ENCODE measurements around the gene JUNB.

JUNB gene

DNA sequence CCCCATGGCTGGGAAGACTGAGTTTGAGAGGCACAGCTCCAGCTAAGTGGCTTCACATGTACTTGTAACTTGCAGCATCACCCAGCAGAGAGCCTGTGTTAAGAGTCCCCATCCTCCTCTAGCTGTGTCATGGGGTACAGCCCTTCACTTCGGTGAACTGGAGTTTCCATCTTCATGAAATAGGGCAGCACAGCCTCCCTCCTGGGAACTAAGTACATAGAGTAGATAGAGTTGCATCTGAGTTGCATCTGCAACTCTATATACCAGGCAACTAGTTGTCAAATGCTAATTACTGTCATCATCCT is 9.1 kb downstream of the JUNB start:
- no peak overlapping the region for H4K8ac ChIP-seq (ENCODE audit: low read depth, low read length)
- H3K4me1 ChIP-seq (ENCODE audit: control insufficient read depth in 1 of 2, insufficient read depth in 2 of 2, low read length in 2 of 2) = peaks cover 4 to 9% of the 10 kb centered on the region in 2 experiments
- H3K79me1 ChIP-seq (ENCODE audit: low read length) = peaks cover 6% of the 10 kb centered on the region
- H4K12ac ChIP-seq (ENCODE audit: low read depth, low read length) = no peak overlapping the region
- no peaks in the 10 kb centered on the region for H3K27me3 ChIP-seq (ENCODE audit: insufficient read depth, low read length)
- no peaks in the 10 kb centered on the region for H3K9me3 ChIP-seq (ENCODE audit: insufficient read depth, low read depth, low read length)
- H2BK5ac ChIP-seq (ENCODE audit: low read depth, low read length, poor library complexity) = no peak overlapping the region
- peaks cover 6% of the 10 kb centered on the region for H3K79me2 ChIP-seq (ENCODE audit: control insufficient read depth, insufficient read depth, low read length, poor library complexity)
- H2BK120ac ChIP-seq (ENCODE audit: insufficient read depth, low read length, poor library complexity) = no peak overlapping the region
- H3K4me2 ChIP-seq (ENCODE audit: low read length) = peak overlapping the region; percentile 92
- H3K14ac ChIP-seq (ENCODE audit: low read length) = no peak overlapping the region
- no peak overlapping the region for H2AK5ac ChIP-seq (ENCODE audit: low read length)
- H3K27ac ChIP-seq (ENCODE audit: low read depth, low read length) = no peak overlapping the region
- H3K4ac ChIP-seq (ENCODE audit: low read depth, low read length) = no peak overlapping the region
- H2BK12ac ChIP-seq (ENCODE audit: low read length) = no peak overlapping the region
- no peak overlapping the region for H3K9ac ChIP-seq (ENCODE audit: low read length)
- no CpG with 5 or more reads among the region's 1 CpG for WGBS (ENCODE audit: extremely low coverage, insufficient coverage, insufficient read length)
- DNase-seq = no peak
- H4K91ac ChIP-seq (ENCODE audit: low read depth, low read length) = no peak overlapping the region
- no peak overlapping the region for H3K4me3 ChIP-seq (ENCODE audit: low read depth, low read length)
- H3K23ac ChIP-seq (ENCODE audit: low read length) = no peak overlapping the region
- H3K18ac ChIP-seq (ENCODE audit: low read length) = no peak overlapping the region
- H2AFZ ChIP-seq (ENCODE audit: insufficient read depth, low read length, poor library complexity) = no peak overlapping the region
- peaks cover 17% of the 10 kb centered on the region in 2 experiments for H3K36me3 ChIP-seq (ENCODE audit: control insufficient read depth in 1 of 2, insufficient read depth in 2 of 2, low read length in 2 of 2)

- Histone ChIP-seq H3K27ac (ENCODE audit: low read depth, low read length) (no peak overlapping the region), H4K8ac (ENCODE audit: low read depth, low read length) (peak overlapping the region; percentile 63), H3K14ac (ENCODE audit: low read length) (peak overlapping the region; percentile 25), H3K4me2 (ENCODE audit: low read length) (peak overlapping the region; percentile 92), H2AK5ac (ENCODE audit: low read length) (no peak overlapping the region), H3K36me3 (ENCODE audit: control insufficient read depth in 1 of 2, insufficient read depth in 2 of 2, low read length in 2 of 2) (peaks cover 17% of the 10 kb centered on the region in 2 experiments), H3K18ac (ENCODE audit: low read length) (peak overlapping the region; percentile 13), H3K4me3 (ENCODE audit: low read depth, low read length) (peak overlapping the region; percentile 94), H4K91ac (ENCODE audit: low read depth, low read length) (peak overlapping the region; percentile 54), H3K79me2 (ENCODE audit: control insufficient read depth, insufficient read depth, low read length, poor library complexity) (peaks cover 6% of the 10 kb centered on the region), H4K12ac (ENCODE audit: low read depth, low read length) (peak overlapping the region; percentile 3), H3K79me1 (ENCODE audit: low read length) (peaks cover 6% of the 10 kb centered on the region), H3K27me3 (ENCODE audit: insufficient read depth, low read length) (no peaks in the 10 kb centered on the region), H3K9ac (ENCODE audit: low read length) (peak overlapping the region; percentile 87), H2BK12ac (ENCODE audit: low read length) (no peak overlapping the region), H3K4me1 (ENCODE audit: control insufficient read depth in 1 of 2, insufficient read depth in 2 of 2, low read length in 2 of 2) (peaks cover 4 to 11% of the 10 kb centered on the region in 2 experiments), H3K9me3 (ENCODE audit: insufficient read depth, low read depth, low read length) (no peaks in the 10 kb centered on the region), H2AFZ (ENCODE audit: insufficient read depth, low read length, poor library complexity) (peak overlapping the region; percentile 19), H3K4ac (ENCODE audit: low read depth, low read length) (peak overlapping the region; percentile 20), H2BK5ac (ENCODE audit: low read depth, low read length, poor library complexity) (no peak overlapping the region), H3K23ac (ENCODE audit: low read length) (no peak overlapping the region), H2BK120ac (ENCODE audit: insufficient read depth, low read length, poor library complexity) (peak overlapping the region; percentile 0)
- WGBS (ENCODE audit: extremely low coverage, insufficient coverage, insufficient read length) = no CpG with 5 or more reads among the region's 38 CpGs
- peak in 1 of 2 donors; percentile 32 for DNase-seq
Measured at GRCh38 chr19:12800923-12801465, 9.7 kb downstream of the JUNB start.

DNA sequence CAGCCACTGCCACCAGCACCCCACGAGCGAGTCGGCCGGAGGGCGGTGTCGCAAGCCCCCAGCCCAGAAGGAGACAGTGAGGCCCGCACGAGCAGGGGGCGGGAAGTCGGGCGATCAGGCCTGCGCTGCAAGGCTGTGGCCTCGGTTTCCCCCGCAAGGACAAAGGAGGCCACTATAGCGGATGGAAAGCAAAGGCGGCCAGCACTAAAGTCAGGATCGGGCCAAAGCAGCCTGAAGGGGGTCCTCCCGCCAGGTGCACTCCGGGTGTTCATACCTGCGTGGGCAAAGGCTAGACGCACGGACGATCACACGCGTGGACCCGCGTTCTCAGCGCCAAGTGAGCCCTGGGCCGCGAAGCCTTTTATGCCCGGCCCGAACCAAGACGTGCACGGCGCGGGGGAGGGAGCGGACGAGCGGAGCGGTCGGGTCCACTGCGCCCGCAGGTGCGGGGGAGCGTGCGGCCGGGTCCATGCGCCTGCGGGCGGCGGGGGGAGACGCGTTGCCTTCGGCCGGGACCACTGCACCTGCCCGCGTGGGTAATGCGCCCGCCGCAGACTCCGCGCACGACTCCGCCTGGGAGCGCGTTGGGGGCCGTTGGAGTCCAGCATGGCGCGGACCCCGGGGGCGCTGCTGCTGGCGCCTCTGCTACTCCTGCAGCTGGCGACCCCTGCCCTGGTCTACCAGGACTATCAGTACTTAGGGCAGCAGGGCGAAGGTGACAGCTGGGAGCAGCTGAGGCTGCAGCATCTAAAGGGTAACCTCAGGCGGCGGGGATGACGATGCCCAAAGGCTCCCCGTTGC is 10.4 kb downstream of the JUNB start, which contains the start of the genes PRDX2 and THSD8:
Gene PRDX2, minus strand, starts transcription at position 335 of the 801 bp plus-strand sequence. CDS start 539 bp downstream, outside the sequence.
Gene THSD8, plus strand, starts transcription at position 604 of the 801 bp plus-strand sequence. Its CDS starts 3 bp downstream, at position 607.
- H3K23ac ChIP-seq (ENCODE audit: low read length) = no peak within 1 kb of the TSS
- H3K4me2 ChIP-seq (ENCODE audit: low read length) = peak within 1 kb of the TSS; percentile 92
- no peaks in the 10 kb centered on the region for H3K9me3 ChIP-seq (ENCODE audit: insufficient read depth, low read depth, low read length)
- peaks cover 8% of the 10 kb centered on the region for H3K79me2 ChIP-seq (ENCODE audit: control insufficient read depth, insufficient read depth, low read length, poor library complexity)
- peak within 1 kb of the TSS; percentile 94 for H3K4me3 ChIP-seq (ENCODE audit: low read depth, low read length)
- peak within 1 kb of the TSS; percentile 20 for H3K4ac ChIP-seq (ENCODE audit: low read depth, low read length)
- H3K18ac ChIP-seq (ENCODE audit: low read length) = peak within 1 kb of the TSS; percentile 13
- H4K8ac ChIP-seq (ENCODE audit: low read depth, low read length) = peak within 1 kb of the TSS; percentile 63
- peak in 1 of 2 donors; percentile 84 for DNase-seq
- peak within 1 kb of the TSS; percentile 88 for H2AFZ ChIP-seq (ENCODE audit: insufficient read depth, low read length, poor library complexity)
- H2AK5ac ChIP-seq (ENCODE audit: low read length) = no peak within 1 kb of the TSS
- no peak within 1 kb of the TSS for H3K27ac ChIP-seq (ENCODE audit: low read depth, low read length)
- H4K12ac ChIP-seq (ENCODE audit: low read depth, low read length) = peak within 1 kb of the TSS; percentile 3
- H2BK5ac ChIP-seq (ENCODE audit: low read depth, low read length, poor library complexity) = no peak within 1 kb of the TSS
- peaks cover 17% of the 10 kb centered on the region in 2 experiments for H3K36me3 ChIP-seq (ENCODE audit: control insufficient read depth in 1 of 2, insufficient read depth in 2 of 2, low read length in 2 of 2)
- H3K9ac ChIP-seq (ENCODE audit: low read length) = peak within 1 kb of the TSS; percentile 87
- no peak within 1 kb of the TSS for H2BK12ac ChIP-seq (ENCODE audit: low read length)
- H4K91ac ChIP-seq (ENCODE audit: low read depth, low read length) = peak within 1 kb of the TSS; percentile 54
- peaks cover 11% of the 10 kb centered on the region for H3K79me1 ChIP-seq (ENCODE audit: low read length)
- no CpG with 5 or more reads among the region's 78 CpGs for WGBS (ENCODE audit: extremely low coverage, insufficient coverage, insufficient read length)
- no peaks in the 10 kb centered on the region for H3K27me3 ChIP-seq (ENCODE audit: insufficient read depth, low read length)
- peaks cover 6 to 15% of the 10 kb centered on the region in 2 experiments for H3K4me1 ChIP-seq (ENCODE audit: control insufficient read depth in 1 of 2, insufficient read depth in 2 of 2, low read length in 2 of 2)
- peak within 1 kb of the TSS; percentile 0 for H2BK120ac ChIP-seq (ENCODE audit: insufficient read depth, low read length, poor library complexity)
- H3K14ac ChIP-seq (ENCODE audit: low read length) = peak within 1 kb of the TSS; percentile 25

DNA sequence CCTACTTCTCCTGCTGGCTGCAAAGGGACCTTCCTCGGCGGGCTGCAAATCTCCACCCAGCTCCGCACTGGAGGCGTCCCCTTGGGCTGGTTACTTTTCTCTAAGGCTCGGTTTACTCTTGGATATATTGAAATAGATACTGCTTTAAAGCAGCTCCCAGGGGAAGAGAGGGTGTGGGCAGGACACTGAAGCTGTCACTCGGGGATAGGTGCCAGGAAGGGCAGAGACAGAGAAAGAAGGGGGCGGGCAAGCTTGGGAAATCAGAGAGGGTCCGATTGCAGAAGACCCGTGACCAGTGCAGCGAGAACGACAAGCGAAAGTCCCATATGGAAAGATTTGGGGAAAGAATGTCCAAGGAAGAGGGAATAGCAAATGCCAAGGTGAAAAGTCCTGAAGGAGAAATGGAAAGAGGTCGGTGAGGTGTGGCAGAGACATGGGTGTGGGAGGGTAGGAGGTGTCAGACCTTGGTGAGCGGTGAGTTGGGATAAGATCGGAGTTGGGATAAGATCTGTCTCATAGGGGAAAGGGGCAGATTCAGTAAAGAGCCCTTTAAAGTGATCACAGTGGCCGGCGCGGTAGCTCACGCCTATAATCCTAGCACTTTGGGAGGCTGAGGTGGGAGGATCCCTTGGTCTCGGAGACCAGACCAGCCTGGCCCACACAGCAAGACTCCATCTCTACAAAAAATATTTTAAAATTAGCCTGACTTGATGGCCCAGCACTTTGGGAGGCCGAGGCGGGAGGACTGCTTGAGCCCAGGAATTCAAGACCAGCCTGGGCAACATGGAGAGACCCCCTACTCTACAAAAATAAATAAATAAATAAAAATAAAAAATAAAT is 11.2 kb downstream of the JUNB start:
- Histone ChIP-seq H2AFZ (ENCODE audit: insufficient read depth, low read length, poor library complexity) (peak overlapping the region; percentile 88), H3K14ac (ENCODE audit: low read length) (no peak overlapping the region), H3K79me2 (ENCODE audit: control insufficient read depth, insufficient read depth, low read length, poor library complexity) (peaks cover 9% of the 10 kb centered on the region), H3K4ac (ENCODE audit: low read depth, low read length) (no peak overlapping the region), H4K12ac (ENCODE audit: low read depth, low read length) (no peak overlapping the region), H3K9me3 (ENCODE audit: insufficient read depth, low read depth, low read length) (no peaks in the 10 kb centered on the region), H3K27me3 (ENCODE audit: insufficient read depth, low read length) (no peaks in the 10 kb centered on the region), H3K18ac (ENCODE audit: low read length) (no peak overlapping the region), H3K4me1 (ENCODE audit: control insufficient read depth in 1 of 2, insufficient read depth in 2 of 2, low read length in 2 of 2) (peaks cover 11 to 21% of the 10 kb centered on the region in 2 experiments), H4K8ac (ENCODE audit: low read depth, low read length) (peak overlapping the region; percentile 19), H2AK5ac (ENCODE audit: low read length) (no peak overlapping the region), H3K4me3 (ENCODE audit: low read depth, low read length) (peak overlapping the region; percentile 94), H3K79me1 (ENCODE audit: low read length) (peaks cover 11% of the 10 kb centered on the region), H2BK12ac (ENCODE audit: low read length) (no peak overlapping the region), H2BK120ac (ENCODE audit: insufficient read depth, low read length, poor library complexity) (no peak overlapping the region), H3K4me2 (ENCODE audit: low read length) (peak overlapping the region; percentile 92), H2BK5ac (ENCODE audit: low read depth, low read length, poor library complexity) (no peak overlapping the region), H3K27ac (ENCODE audit: low read depth, low read length) (no peak overlapping the region), H3K36me3 (ENCODE audit: control insufficient read depth in 1 of 2, insufficient read depth in 2 of 2, low read length in 2 of 2) (peaks cover 16 to 19% of the 10 kb centered on the region in 2 experiments), H4K91ac (ENCODE audit: low read depth, low read length) (no peak overlapping the region), H3K23ac (ENCODE audit: low read length) (no peak overlapping the region), H3K9ac (ENCODE audit: low read length) (no peak overlapping the region)
- peak in 1 of 2 donors; percentile 45 for DNase-seq
- no CpG with 5 or more reads among the region's 22 CpGs for WGBS (ENCODE audit: extremely low coverage, insufficient coverage, insufficient read length)

Measured in trophoblast cell (in vitro differentiated cells and primary cell).